ENCODE measurements around the gene KDM1A. TPM values are rescaled to one million over a fixed set of nuclear protein-coding genes. Genes with fewer than 3 reads are reported as not detected.
"Not testable (repeated sequence)": the region's sequence is repeated elsewhere in the genome, so short reads cannot be mapped to it uniquely, and the experiment has no call there.

Gene KDM1A
- total and polyA plus RNA-seq, 4 donors: 7.4 to 46.7 (median 21.5) TPM

DNA sequence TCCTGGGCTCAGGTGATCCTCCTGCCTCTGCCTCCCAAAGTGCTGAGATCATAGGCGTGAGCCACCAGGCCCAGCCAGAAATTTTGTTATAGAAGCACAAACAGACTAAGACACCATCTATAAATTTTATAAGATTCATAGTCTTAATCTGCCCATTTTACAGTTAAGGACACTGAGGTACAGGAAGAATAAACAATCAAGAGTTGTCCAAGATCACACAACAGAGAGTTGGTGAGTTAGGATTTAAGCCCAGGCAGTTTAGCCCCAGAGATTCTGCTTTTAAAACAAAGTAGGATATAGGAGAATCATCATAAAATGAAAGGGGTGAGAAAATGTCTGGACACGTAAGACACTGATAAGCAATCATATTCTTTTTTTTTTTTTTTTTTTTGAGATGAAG is 10.4 kb upstream of the KDM1A start:
- no peak overlapping the region for H3K9ac ChIP-seq (ENCODE audit: low read depth in 1 of 2, low read length in 2 of 2)
- no peak for DNase-seq (ENCODE audit: low spot score)

DNA sequence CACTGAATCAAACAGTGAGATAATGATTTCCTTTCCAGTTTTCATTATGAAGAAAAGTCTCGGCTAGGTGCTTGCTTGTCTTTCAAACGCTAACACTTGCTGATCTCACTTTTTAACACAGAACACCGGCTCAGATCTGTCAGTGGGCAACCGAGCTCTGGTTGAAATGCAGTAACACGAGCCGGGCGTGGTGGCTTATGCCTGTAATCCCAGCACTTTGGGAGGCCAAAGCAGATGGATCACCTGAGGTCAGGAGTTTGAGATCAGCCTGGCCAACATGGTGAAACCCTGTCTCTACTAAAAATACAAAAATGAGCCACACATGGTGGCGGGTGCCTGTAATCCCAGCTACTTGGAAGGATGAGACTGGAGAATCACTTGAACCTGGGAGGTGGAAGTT is 9.2 kb upstream of the KDM1A start:
- DNase-seq (ENCODE audit: low spot score); H3K9me3 ChIP-seq (ENCODE audit: control insufficient read depth in 4 of 4, low read length in 3 of 4); H3K4me3 ChIP-seq (ENCODE audit: low read depth in 1 of 3, low read length in 3 of 3); H3K36me3 ChIP-seq (ENCODE audit: control insufficient read depth in 4 of 4, insufficient read depth in 3 of 4, low read depth in 1 of 4, low read length in 3 of 4); H3K27me3 ChIP-seq (ENCODE audit: control insufficient read depth in 4 of 4, insufficient read depth in 4 of 4, low read length in 3 of 4); H3K4me1 ChIP-seq (ENCODE audit: control insufficient read depth in 4 of 4, insufficient read depth in 4 of 4, low read length in 3 of 4); H3K9ac ChIP-seq (ENCODE audit: low read depth in 1 of 2, low read length in 2 of 2); H3K27ac ChIP-seq (ENCODE audit: low read depth in 1 of 2, low read length in 2 of 2): not testable (repeated sequence)
- WGBS: 89% methylated on average over 8 of the region's 8 CpGs

More for the DNA sequence above, 10.4 kb upstream of the KDM1A start:
- Histone ChIP-seq H3K9me3 (ENCODE audit: control insufficient read depth in 4 of 4, low read length in 3 of 4) (no peaks in the 10 kb centered on the region), H3K27ac (ENCODE audit: low read depth in 1 of 2, low read length in 2 of 2) (no peak overlapping the region), H3K36me3 (ENCODE audit: control insufficient read depth in 4 of 4, insufficient read depth in 3 of 4, low read depth in 1 of 4, low read length in 3 of 4) (no peaks in the 10 kb centered on the region), H3K27me3 (ENCODE audit: control insufficient read depth in 4 of 4, insufficient read depth in 4 of 4, low read length in 3 of 4) (no peaks in the 10 kb centered on the region), H3K4me1 (ENCODE audit: control insufficient read depth in 4 of 4, insufficient read depth in 4 of 4, low read length in 3 of 4) (no peaks in the 10 kb centered on the region), H3K4me3 (ENCODE audit: low read depth in 1 of 3, low read length in 3 of 3) (no peak overlapping the region)
- 87% methylated on average over 2 of the region's 2 CpGs for WGBS
- TF ChIP-seq, protein P1, sequence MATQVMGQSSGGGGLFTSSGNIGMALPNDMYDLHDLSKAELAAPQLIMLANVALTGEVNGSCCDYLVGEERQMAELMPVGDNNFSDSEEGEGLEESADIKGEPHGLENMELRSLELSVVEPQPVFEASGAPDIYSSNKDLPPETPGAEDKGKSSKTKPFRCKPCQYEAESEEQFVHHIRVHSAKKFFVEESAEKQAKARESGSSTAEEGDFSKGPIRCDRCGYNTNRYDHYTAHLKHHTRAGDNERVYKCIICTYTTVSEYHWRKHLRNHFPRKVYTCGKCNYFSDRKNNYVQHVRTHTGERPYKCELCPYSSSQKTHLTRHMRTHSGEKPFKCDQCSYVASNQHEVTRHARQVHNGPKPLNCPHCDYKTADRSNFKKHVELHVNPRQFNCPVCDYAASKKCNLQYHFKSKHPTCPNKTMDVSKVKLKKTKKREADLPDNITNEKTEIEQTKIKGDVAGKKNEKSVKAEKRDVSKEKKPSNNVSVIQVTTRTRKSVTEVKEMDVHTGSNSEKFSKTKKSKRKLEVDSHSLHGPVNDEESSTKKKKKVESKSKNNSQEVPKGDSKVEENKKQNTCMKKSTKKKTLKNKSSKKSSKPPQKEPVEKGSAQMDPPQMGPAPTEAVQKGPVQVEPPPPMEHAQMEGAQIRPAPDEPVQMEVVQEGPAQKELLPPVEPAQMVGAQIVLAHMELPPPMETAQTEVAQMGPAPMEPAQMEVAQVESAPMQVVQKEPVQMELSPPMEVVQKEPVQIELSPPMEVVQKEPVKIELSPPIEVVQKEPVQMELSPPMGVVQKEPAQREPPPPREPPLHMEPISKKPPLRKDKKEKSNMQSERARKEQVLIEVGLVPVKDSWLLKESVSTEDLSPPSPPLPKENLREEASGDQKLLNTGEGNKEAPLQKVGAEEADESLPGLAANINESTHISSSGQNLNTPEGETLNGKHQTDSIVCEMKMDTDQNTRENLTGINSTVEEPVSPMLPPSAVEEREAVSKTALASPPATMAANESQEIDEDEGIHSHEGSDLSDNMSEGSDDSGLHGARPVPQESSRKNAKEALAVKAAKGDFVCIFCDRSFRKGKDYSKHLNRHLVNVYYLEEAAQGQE (IDR thresholded peaks at IDR 0.05): no peak
- TF ChIP-seq FOXA1 (IDR thresholded peaks at IDR 0.05): no peak
- TF ChIP-seq NR2F2 (IDR thresholded peaks at IDR 0.05): no peak
- TF ChIP-seq YY1 (IDR thresholded peaks at IDR 0.05): no peak
- TF ChIP-seq EGR1 (IDR thresholded peaks at IDR 0.05; ENCODE audit: low read depth in 2 of 2): no peak
- TF ChIP-seq CTCF (IDR thresholded peaks at IDR 0.05; ENCODE audit: low read depth, low read length, missing input control): no peak
- TF ChIP-seq JUND (IDR thresholded peaks at IDR 0.05): no peak
- TF ChIP-seq GABPA (IDR thresholded peaks at IDR 0.05 in 1 of 2, conservative IDR thresholded peaks at IDR 0.05 in 1 of 2): no peak
- no peak for TF ChIP-seq RXRA (IDR thresholded peaks at IDR 0.05)
- no peak for TF ChIP-seq ZBTB33 (IDR thresholded peaks at IDR 0.05)
- TF ChIP-seq TAF1 (conservative IDR thresholded peaks at IDR 0.05): no peak
- TF ChIP-seq RAD21 (IDR thresholded peaks at IDR 0.05): no peak
- no peak for TF ChIP-seq FOXA2 (IDR thresholded peaks at IDR 0.05)
- TF ChIP-seq SP1 (IDR thresholded peaks at IDR 0.05): no peak
- TF ChIP-seq, protein P2, sequence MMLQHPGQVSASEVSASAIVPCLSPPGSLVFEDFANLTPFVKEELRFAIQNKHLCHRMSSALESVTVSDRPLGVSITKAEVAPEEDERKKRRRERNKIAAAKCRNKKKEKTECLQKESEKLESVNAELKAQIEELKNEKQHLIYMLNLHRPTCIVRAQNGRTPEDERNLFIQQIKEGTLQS (IDR thresholded peaks at IDR 0.05): no peak
- TF ChIP-seq HNF4A (conservative IDR thresholded peaks at IDR 0.05): no peak
- TF ChIP-seq MAX (IDR thresholded peaks at IDR 0.05): no peak
- no peak for TF ChIP-seq HNF4G (IDR thresholded peaks at IDR 0.05)
